ENCODE results near the gene GMNN.

DNA sequence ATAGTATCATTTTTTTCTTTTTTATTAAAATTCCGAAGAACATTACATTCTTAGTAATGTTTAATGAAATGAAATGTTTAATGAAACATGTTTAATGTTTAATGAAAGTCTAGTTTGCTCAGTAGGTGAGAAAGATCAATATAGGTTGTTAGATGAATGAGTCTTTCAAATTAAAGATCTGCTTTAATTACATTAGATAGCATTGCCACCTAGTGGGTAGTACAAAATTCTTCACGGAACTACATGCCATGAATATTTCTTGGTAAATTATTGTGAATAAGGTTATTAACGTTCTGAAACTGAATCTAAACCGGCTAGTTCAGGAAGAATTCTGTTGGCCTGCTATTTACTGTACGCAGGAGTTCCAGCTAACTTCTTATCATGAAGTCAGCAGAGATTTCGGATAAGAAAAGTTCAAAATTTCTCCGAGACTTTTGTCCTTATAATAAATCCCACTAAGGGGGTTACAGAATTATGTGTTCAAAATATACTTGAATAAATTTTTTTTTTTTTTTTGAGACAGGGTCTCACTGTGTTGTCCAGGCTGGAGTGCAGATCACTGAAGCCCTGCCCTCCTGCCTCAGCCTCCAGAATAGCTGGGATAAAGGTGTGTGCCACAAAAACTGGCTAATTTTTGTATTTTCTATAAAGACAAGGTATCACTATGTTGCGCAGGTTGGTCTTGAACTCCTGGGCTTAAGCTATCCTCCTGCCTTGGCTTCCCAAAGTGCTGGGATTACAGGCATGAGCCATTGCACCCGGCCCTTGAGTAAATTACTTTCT, 7.9 kb upstream of the GMNN start:
- TF ChIP-seq POLR2AphosphoS5 (IDR thresholded peaks at IDR 0.05; ENCODE audit: low read depth, low read length) (no peak), TAF1 (IDR thresholded peaks at IDR 0.05; ENCODE audit: borderline replicate concordance, insufficient read depth, low read length) (no peak)
